WTC11 (cell line): ENCODE measurements around the gene CNST.
"Not testable (repeated sequence)": the region's sequence is repeated elsewhere in the genome, so short reads cannot be mapped to it uniquely, and the experiment has no call there.

Experiments
- ETV6 ChIP-seq: sonication (generic); formaldehyde crosslinking; IDR thresholded peaks from 2 replicates; pipeline ENCODE4 v1.8.1; 2022; ENCODE audit warnings: mild to moderate bottlenecking, missing genetic modification reagents
- ZSCAN18 ChIP-seq: fragments of 250-450 bp; sonication (Bioruptor Pico); IDR thresholded peaks from 2 replicates; pipeline ENCODE4 v2.1.2; 2022; ENCODE audit warnings: mild to moderate bottlenecking, moderate library complexity

- TF ChIP-seq ETV6, ZSCAN18 (CRISPR knock-in tag): not testable (repeated sequence)
These were observed 5.1 kb downstream of the CNST start for GRCh38 chr1:246571309-246571708.
